Kidney epithelial cell (primary cell): ENCODE measurements around the gene YPEL1. TPM values are rescaled to one million over a fixed set of nuclear protein-coding genes. Genes with fewer than 3 reads are reported as not detected.
"Not testable (repeated sequence)": the region's sequence is repeated elsewhere in the genome, so short reads cannot be mapped to it uniquely, and the experiment has no call there.

Experiments used
- DNase-seq: peaks from one replicate; pipeline ENCODE4 v3.0.0-alpha.2; 2010; ENCODE audit warnings: low read depth
- H3K27me3 ChIP-seq: 2 replicates; pipeline ENCODE4 v1.6.0; 2011; ENCODE audit warnings: low read length; ENCODE audit not compliant: control insufficient read depth, insufficient read depth
- H3K36me3 ChIP-seq: 2 replicates; pipeline ENCODE4 v1.5.1; 2011; ENCODE audit warnings: low read length; ENCODE audit not compliant: control insufficient read depth, insufficient read depth
- H3K4me3 ChIP-seq: 2 replicates; pipeline ENCODE4 v1.5.1; 2011; ENCODE audit warnings: low read depth, mild to moderate bottlenecking, control low read depth, low read length
- total RNA-seq: library from RNA; depleted of rRNA; stranded (reverse); fragments of >200 nt; gene quantifications from 2 replicates; pipeline ENCODE4 v1.2.3, GENCODE V29; 2015
- TF ChIP-seq, protein P1 (sequence below): IDR thresholded peaks from 2 replicates; pipeline ENCODE4 v1.5.1; 2011; ENCODE audit warnings: mild to moderate bottlenecking, moderate library complexity, low read length, control low read depth, inconsistent platforms; ENCODE audit not compliant: insufficient read depth, poor library complexity, severe bottlenecking

Gene YPEL1
- total RNA-seq, 1 donor from 2014 or later, result 4.9 TPM

DNA sequence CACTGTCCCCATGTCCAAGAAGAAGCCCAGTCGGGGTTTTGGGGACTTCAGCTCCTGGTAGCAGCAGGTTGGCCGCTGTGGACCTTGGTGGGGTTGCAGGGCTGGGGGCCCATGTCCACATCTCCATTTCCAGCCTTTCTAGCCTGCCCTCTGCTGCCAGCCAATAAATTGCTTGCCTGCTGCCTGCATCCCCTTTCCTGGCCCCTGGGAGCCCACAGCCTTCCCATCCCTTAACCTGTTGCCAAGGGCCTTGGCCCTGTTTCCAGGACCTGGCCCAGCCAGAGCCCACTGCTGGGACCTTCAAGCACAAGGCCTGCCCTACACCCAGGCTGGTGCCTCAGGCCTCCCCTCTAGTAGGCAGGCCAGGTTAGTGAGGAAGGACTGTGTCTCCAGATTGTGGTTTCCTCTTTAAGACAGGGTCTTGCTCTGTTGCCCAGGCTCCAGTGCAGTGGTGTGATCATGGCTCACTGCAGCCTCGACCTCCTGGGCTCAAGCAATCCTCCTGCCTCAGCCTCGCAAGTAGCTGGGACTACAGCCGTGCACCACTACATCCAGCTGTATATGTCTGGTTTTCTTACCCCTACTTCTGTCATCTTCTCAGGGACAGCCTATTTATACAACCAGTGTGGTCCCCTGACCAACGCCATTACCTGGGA, 40.0 kb downstream of the YPEL1 start:
- TF ChIP-seq, protein P1, sequence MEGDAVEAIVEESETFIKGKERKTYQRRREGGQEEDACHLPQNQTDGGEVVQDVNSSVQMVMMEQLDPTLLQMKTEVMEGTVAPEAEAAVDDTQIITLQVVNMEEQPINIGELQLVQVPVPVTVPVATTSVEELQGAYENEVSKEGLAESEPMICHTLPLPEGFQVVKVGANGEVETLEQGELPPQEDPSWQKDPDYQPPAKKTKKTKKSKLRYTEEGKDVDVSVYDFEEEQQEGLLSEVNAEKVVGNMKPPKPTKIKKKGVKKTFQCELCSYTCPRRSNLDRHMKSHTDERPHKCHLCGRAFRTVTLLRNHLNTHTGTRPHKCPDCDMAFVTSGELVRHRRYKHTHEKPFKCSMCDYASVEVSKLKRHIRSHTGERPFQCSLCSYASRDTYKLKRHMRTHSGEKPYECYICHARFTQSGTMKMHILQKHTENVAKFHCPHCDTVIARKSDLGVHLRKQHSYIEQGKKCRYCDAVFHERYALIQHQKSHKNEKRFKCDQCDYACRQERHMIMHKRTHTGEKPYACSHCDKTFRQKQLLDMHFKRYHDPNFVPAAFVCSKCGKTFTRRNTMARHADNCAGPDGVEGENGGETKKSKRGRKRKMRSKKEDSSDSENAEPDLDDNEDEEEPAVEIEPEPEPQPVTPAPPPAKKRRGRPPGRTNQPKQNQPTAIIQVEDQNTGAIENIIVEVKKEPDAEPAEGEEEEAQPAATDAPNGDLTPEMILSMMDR, result no peak
- H3K36me3 ChIP-seq, result no peaks in the 10 kb centered on the region

DNA sequence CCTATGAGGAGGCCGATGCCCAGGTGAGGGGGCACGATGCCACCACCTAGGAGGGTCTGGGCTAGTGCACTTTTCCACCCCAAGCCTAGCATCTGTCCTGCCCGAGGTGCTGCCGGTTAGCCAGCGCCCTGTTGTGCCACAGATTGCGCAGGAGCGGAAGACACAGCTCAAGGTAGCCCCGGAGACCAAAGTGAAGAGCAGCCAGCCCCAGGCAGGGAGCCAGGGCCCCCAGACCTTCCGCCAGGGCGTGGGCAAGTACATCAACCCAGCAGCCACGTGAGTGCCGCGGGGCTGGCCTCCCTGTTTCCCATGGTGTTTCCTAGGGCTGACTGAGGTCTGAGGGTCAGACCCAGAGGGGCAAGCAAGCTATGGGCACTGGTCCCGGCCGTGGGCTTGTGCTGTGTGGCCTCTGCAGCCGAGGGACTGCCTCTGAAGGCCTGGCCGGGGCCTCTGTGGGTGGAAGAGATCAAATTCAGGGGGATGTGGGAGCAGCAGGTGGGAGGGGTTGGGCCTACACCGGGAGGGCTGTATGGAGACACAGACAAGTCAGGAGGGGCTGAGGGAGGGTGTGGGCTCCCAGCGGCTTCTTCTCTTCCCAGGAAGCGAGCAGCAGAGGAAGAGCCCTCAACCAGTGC, 40.7 kb downstream of the YPEL1 start:
- TF ChIP-seq, protein P1, result no peak
- Histone ChIP-seq H3K4me3 (no peak overlapping the region), H3K36me3 (no peaks in the 10 kb centered on the region), H3K27me3 (no peaks in the 10 kb centered on the region)
- DNase-seq, result no peak

More for the DNA sequence above, 40.0 kb downstream of the YPEL1 start:
- H3K4me3 ChIP-seq, result no peak overlapping the region
- H3K27me3 ChIP-seq, result no peaks in the 10 kb centered on the region
- DNase-seq, result no peak

DNA sequence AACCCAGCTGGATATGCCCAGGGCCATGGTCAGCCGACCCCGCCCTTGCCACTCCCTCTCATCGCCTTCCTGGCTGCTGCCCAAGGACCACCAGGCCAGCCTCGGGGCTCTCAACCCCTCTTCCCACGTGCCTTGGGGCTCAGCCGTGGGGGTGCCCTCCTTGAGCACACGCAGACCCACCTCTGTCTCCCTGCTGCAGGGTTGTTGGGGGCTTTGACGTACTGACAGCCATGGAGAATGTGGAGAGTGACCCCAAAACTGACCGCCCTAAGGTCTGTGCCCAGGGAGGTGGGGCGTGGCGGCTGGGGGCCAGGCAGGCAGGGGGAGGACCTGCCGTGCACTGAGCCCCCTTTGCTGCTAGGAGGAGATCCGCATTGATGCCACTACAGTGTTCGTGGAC, 41.2 kb downstream of the YPEL1 start:
- no peak for DNase-seq
- Histone ChIP-seq H3K4me3 (no peak overlapping the region), H3K27me3 (no peaks in the 10 kb centered on the region), H3K36me3 (no peaks in the 10 kb centered on the region)
- TF ChIP-seq, protein P1, result no peak

DNA sequence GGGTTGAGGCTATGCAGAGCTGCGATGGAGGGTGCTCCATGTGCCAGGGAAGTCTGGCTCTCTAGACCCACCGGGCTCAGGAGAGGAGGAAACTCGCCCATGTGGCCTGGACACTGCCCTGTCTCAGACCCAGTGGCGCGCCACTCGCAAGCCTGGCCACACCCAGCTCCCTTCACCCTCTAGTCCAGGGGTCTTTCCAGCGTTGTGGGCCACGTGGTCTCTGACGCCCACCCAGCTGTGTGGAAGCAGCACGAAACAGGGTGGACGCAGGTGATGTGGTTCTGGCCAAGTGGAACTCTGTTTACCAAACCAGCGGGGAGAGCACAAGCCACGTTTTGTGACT, 41.6 kb downstream of the YPEL1 start:
- H3K27me3 ChIP-seq, result no peaks in the 10 kb centered on the region
- H3K4me3 ChIP-seq, result no peak overlapping the region
- TF ChIP-seq, protein P1, result no peak
- peaks cover 1% of the 10 kb centered on the region for H3K36me3 ChIP-seq
- no peak for DNase-seq

DNA sequence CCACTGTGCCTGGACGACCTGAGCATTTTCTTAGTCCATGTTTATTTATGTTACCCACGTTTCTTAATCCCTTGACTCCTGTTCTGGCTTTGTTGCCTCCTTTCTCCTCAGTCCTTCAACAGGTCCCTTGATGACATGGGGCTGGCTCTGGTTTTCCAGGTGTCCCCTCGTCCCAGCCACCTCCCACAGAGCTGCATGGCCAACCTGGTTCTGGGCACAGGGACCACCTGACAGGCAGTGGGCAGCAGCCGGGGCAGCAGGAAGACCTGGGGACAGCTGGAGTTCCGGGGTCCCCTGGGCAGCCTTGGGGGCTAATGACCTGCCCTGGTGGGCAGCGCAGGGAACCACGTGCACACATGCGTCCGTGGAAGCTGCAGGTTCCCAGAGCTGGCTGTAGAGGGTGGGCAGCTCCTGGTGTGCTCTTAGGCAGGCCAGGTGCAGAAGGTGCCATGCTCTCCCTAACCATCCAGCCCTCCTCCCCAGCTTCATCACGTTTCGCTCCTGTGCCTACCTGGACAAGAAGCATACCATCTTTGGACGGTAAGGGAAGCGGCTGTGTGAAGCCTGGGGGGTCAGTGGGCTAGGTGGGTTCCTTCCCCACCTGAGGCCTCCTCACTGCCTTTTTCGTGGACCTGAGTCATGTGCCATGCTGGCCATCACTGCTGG, 42.1 kb downstream of the YPEL1 start:
- Histone ChIP-seq H3K4me3 (no peak overlapping the region), H3K36me3 (peaks cover 1% of the 10 kb centered on the region), H3K27me3 (no peaks in the 10 kb centered on the region)
- no peak for DNase-seq
- TF ChIP-seq, protein P1, result no peak

DNA sequence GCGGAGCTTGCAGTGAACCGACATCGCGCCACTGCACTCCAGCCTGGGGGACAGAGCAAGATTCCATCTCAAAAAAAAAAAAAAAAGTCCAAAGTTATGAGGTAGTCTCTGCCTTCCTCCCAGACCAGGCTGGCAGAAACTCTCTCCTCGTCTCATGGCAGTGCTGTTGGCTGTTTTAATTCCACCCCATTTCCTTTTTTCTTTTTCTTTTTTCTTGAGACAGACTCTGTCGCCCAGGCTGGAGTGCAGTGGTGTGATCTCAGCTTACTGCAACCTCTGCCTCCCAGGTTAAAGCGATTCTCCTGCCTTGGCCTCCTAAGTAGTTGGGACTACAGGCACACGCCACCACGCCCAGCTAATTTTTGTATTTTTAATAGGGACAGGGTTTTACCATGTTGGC, 42.7 kb downstream of the YPEL1 start:
- not testable (repeated sequence) for H3K4me3 ChIP-seq, H3K27me3 ChIP-seq, DNase-seq, H3K36me3 ChIP-seq
